ENCODE data around the gene MCC.

Gene MCC

DNA sequence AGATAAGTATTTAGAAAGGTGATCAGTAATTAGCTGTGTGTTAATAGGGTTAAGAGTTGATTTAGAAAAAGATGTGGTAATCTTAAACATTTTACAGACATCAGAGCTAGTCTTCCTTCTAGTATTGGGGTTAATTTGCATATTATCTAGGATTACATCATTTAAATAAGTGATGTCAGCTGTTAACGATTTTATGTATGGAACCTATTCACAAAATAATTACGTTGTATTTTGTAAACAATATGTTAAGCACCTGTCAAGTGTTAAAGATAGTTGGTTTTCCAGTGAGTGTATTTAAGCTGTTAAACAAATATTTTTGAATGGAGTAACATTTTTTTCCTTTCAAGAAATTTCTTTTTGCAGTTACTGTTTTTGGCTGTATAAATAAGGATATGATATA is 509.4 kb downstream of the MCC start:
- intact Hi-C loops (cut with DNase I): loop anchor here (5.0 kb wide), 3 partner anchors 57 to 533 kb away; partner anchors contain the start of genes REEP5, SRP19 and YTHDC2
- no peak for DNase-seq

DNA sequence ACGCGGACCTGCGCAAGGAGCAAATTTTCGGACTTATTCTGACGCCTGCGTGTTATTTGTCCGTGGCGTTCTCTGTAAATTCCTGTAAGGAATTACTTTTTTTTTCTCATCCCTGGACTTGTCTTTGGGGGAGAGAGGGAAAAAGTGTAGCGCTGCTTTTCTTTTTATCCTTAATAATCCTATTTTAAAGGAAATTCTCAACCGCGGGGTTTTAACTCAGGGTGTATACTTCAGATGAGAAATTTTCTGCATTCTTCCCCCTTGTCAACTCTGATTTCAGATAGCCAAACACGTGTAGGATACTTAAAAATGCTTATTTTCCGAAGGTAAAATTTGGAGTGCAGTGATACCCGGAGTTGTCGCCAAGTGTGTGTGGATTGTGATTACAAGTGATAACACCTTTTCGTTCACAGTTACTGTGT is 510.8 kb downstream of the MCC start:
- DNase-seq: no peak
- intact Hi-C loops (cut with DNase I): loop anchor here (5.0 kb wide), 3 partner anchors 55 to 535 kb away; partner anchors contain the start of genes REEP5, SRP19 and YTHDC2

DNA sequence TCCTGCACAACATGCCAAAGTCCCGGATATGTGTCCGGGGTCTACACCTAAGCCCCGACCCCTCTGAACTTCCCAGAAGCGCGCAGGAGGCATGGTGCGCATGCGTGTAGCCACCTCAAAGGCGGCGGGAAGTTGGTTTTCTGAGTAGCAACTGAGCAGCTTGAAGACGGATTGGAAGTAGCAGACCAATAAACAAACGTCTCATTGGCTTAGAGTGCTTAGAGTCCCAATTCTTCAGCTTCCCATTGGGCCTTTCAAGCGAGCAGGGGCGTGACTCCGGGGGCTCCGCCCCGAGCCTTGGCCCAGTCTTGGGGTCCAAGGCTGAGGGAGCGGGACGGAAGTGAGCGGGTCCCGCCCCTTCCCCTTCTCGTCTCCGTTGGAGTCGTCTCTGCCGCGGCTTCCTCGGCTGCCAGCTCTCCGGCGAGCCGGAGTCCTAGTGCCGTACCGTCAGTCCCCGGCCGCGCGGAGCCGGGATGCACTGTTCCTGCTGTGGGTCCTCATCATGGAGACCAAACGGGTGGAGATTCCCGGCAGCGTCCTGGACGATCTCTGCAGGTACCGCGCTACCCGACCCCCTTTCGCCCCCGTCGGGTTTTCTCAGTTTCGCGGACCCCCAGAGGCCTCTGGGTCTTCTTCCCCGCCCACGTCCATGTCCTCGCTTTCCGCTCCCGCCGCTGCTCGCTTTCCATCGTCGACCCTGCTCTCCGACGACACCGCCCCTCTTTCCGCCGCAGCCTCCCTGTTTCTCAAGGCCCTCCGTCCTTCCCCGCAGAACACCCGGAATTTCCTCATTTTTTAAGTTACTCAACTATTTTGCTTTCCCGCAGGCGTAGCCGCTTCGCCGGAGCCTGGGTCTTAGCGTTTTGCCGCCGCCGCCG is 511.6 kb downstream of the MCC start, which contains the start of gene DCP2:
DCP2 (plus strand) TSS at position 367 of the 878 bp plus-strand sequence; CDS start at position 503, 136 bp downstream.
- intact Hi-C loops (cut with DNase I): loop anchor here (5.0 kb wide), 3 partner anchors 54 to 536 kb away; partner anchors contain the start of genes REEP5, SRP19 and YTHDC2
- peak; percentile 86 to 99 (median 91) for DNase-seq

DNA sequence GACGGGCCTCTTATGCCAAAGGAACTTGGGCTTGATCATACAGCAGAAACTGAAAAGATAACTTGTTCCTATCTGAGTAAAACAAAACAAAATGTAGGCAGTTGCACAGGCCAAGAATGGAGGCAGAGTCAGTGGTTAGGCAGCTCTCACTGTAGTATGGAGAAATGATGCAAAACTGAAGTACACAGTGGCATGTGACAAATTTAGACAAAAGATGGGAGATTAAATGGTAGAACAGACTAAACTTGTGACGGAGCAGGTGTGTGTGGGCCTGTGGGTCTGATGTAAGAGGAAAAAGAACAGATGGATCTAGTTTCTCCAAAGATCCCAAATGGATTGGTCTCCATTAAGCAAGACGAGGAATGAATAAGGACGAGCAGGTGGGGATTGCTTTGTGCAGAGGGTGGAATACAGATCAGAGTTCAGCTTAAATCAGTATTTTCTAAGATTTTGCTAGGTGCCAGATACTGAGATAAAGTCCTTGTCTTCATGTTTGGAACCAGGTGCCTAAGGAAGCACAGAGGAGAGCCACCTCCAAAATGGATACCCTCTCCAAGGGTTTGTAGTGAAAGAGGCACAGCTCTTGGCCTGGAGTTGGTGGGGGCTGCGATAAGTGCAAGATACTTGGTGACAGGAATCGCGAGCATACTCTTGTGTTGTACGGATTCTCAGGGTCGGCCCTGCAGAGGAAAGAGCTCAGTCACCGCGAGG is 512.4 kb downstream of the MCC start:
- intact Hi-C loops (cut with DNase I): loop anchor here (5.0 kb wide), 3 partner anchors 54 to 536 kb away; partner anchors contain the start of genes REEP5, SRP19 and YTHDC2
- DNase-seq: no peak

GRCh38 chr5:112974901-112975300 is 513.4 kb downstream of the MCC start:
- intact Hi-C loops (cut with DNase I): loop anchor here (5.0 kb wide), 3 partner anchors 53 to 537 kb away; partner anchors contain the start of genes REEP5, SRP19 and YTHDC2

GRCh38 chr5:112973904-112974303 is 514.3 kb downstream of the MCC start:
- DNase-seq: no peak
- intact Hi-C loops (cut with DNase I): no loop called here

More at GRCh38 chr5:112974901-112975300, 513.4 kb downstream of the MCC start:
- no peak for DNase-seq

GRCh38 chr5:112973036-112973435 is 515.2 kb downstream of the MCC start:
- intact Hi-C loops (cut with DNase I): no loop called here
- DNase-seq: no peak

All from posterior cingulate gyrus (tissue), 11 donors.